Left renal pelvis (tissue), 4 donors: ENCODE results near the gene ZNF488. TPM values are rescaled to one million over a fixed set of nuclear protein-coding genes. Genes with fewer than 3 reads are reported as not detected.

ENCODE experiments used
- polyA plus RNA-seq, 4 donors: library from polyadenylated mRNA; unstranded; fragments of 120-200 nt; gene quantifications; one replicate each; pipeline ENCODE4 v1.2.1, GENCODE V29; 2013; ENCODE audit not compliant: insufficient read length in 4 of 4

ZNF488 gene
- polyA plus RNA-seq, 4 donors, result 1.1 to 5.5 (median 4.4) TPM

Other genes starting within 250 kb of the ZNF488 start
- 1 to 10 TPM; 1.1 to 6.1 (median 2.9) TPM for gene GDF10, start 84.1 kb downstream of the ZNF488 start, polyA plus RNA-seq
- not detected for gene GDF2, start 61.8 kb downstream of the ZNF488 start, polyA plus RNA-seq
- gene RBP3, start 35.9 kb downstream of the ZNF488 start, polyA plus RNA-seq, result under 1 TPM; 0.04 to 0.11 (median 0.08) TPM
- gene ANXA8, start 99.8 kb upstream of the ZNF488 start, polyA plus RNA-seq, result under 1 TPM; 0.17 to 0.50 (median 0.38) TPM
- not detected for gene FAM25G, start 107.4 kb upstream of the ZNF488 start, polyA plus RNA-seq
- gene AGAP9, start 139.3 kb upstream of the ZNF488 start, polyA plus RNA-seq, result 10 to 100 TPM in 2 of 4 donors, 1 to 10 TPM in 2; 4.9 to 14.3 (median 9.5) TPM